ENCODE results near the gene SUN3.
A peak's percentile ranks its signal among the peaks of the same experiment; 100 is the strongest.

SUN3 gene, protein sequence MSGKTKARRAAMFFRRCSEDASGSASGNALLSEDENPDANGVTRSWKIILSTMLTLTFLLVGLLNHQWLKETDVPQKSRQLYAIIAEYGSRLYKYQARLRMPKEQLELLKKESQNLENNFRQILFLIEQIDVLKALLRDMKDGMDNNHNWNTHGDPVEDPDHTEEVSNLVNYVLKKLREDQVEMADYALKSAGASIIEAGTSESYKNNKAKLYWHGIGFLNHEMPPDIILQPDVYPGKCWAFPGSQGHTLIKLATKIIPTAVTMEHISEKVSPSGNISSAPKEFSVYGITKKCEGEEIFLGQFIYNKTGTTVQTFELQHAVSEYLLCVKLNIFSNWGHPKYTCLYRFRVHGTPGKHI

DNA sequence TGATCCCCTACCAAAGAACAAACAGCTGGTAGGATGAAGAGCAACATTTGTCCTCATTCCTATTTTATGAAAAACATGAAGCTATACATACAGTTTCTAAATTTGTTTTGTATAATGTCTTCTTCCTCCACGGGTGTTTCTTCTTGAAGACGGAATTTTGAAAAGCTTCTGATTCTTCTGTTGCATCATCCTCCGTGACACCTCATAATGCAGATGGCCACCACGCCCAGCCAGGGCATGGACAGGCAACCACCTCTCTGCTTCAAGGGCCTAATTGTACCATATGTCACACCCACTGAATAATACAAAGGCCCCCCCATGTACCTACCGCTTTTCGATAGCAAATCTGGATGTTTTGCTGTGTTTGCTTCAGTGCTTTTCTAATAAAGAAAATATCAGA lies at the start of gene SUN3:
Gene SUN3 (minus strand): TSS at position 170 of the 400 bp plus-strand sequence. CDS start 169 bp downstream, at position 1.
- DNase-seq (ENCODE audit: insufficient read length, low spot score) (no peak), FAIRE-seq (no peak)

DNA sequence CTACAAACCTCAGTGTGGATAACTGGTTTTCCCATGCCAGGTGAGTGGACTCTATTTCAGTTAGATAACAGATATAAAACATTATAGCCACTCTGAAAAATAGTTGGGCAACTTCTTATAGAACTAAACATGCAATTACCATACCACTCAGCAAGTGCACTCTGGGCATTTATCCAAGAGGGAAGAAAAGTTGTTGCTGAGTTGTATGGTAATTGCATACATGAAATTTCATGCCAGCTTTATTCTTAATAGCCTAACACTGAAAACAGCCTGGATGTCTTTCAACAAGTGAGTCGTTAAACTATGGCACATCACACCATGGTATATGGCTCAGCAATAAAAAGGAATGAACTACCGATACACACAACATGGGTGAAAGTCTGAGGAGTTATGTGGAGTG lies 49.6 kb upstream of the SUN3 start:
- no peak for FAIRE-seq
- DNase-seq (ENCODE audit: insufficient read length, low spot score): no peak

DNA sequence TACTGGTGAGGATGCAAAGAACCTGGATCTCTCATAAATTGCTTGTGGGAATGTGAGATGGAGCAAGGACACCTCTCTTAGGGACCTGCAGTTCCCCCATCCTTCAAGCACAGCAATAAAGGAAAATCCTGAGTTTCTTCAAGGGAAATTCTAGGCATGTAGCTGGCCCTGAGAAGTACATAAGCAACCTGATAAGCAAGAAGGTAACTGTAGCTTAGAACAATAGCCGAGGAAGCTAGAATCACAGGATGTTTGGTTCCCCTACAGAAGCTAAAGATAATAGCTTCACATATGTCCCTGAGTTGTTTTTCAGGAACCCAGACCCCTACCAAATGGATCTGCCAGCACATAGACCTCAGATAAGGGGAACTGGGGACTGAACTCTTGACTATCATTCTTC lies 48.5 kb upstream of the SUN3 start:
- DNase-seq (ENCODE audit: insufficient read length, low spot score): no peak
- no peak for FAIRE-seq

DNA sequence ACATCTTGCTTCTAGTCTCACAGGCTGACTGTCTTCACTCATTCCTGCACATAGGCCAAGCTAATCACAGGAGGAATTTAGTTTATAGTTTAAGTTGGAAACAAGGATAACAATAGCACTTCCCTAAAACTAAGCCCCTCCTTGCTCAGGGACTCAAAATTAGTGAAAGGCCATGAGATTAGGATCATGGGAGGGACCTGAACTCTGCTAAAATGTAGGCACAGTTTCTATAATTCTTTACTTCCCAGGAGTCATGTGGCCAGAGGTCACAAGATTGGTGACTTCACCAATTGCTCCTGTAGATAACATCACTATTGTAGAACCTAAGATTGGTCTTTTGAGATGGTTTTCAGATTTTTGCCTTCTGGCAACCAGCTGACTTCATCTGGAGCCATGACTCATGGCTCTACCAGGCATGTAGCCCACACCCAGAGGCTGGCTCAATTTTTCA lies 45.3 kb upstream of the SUN3 start:
- no peak for FAIRE-seq
- no peak for DNase-seq (ENCODE audit: insufficient read length, low spot score)

DNA sequence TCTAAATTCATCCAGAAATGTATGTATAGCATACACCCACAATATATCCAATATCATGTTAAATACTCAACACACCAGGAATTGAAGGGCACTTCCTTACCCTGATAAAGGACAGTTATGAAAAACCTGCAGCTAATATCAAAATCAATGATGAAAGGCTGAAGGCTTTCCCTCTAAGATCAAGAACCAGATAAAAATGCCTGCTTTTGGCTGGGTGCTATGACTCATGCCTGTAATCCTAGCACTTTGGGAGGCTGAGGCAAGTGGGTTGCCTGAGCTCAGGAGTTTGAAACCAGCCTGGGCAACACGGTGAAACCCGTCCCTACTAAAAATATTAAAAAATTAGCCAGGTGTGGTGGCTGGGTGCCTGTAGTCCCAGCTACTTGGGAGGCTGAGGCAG lies 38.6 kb upstream of the SUN3 start:
- DNase-seq (ENCODE audit: insufficient read length, low spot score) (no peak), FAIRE-seq (no peak)

DNA sequence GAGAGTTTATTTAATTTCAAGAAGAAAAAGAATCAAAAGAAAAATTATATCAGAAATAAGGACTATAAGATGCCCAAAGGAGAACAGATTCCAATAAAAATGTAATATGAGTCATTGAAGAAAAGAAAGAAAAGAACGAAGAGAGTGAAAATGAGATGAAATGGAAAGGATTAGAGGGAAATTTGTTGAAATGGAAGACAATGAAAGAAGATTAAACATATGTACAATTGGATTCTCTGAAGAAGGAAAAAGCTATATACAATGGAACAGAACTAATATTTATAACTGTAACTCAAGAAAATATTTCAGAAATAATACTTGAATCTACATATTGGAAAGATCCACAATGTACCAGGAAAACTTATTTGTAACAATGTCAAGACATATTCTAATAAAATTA lies 35.1 kb upstream of the SUN3 start:
- FAIRE-seq (no peak), DNase-seq (ENCODE audit: insufficient read length, low spot score) (no peak)

DNA sequence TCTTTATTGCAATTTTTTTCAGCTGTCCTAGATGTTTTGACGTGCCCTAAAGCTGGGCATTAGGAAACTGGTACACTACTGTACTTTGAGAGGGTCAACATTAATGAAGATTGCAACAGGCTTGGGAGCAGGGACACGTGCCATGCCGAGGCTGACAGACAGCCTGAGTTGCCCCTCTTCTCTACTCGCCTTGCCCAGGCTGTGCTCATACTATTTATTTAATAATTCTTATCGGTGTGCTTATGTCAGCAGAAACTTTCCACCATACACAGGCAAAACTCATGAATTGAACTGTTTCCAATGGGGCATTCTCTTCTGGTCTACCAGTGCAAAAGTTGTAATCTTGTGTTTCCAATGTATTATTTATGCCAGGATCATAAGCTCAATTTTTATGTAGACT lies 30.8 kb upstream of the SUN3 start:
- DNase-seq (ENCODE audit: insufficient read length, low spot score) (no peak), FAIRE-seq (no peak)

DNA sequence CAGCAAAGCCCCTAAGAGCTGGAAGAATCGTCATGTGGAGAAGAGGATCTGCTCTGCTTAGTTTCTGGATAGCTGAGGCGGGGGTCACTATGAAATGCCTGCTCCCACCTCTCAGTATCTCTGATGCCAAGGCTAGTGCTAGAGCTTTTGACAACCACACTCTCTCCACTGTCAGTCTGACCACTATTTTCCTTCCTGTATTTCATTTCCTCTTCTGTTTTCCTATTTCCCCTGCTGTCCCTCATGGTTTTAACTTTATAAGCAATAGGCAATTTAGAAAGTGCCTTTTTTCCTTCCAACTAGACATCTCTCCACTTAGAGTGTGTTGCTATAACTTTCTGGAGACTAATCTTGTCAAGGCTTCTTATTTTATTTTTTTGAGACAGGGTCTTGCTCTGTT lies 30.1 kb upstream of the SUN3 start:
- FAIRE-seq: no peak
- DNase-seq (ENCODE audit: insufficient read length, low spot score): no peak

DNA sequence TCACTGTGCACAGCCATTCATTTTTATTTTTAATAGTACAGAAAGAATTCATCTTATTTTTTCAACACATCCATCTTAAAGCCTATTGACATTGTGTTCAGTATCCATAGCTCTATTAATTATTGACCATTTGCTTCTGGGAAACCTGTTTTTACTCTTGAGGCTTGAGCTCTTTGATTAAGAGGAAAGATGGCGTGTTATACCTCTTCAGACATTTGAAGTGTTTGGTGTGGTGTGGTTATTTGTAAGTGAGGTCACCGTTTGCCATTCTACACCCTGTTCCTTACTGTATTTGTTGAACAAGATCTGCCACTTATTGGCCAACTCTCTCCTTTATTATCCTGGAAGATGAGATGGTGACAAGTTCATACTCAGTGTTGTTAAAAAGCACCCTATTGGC lies 24.8 kb upstream of the SUN3 start:
- FAIRE-seq (no peak), DNase-seq (ENCODE audit: insufficient read length, low spot score) (no peak)

DNA sequence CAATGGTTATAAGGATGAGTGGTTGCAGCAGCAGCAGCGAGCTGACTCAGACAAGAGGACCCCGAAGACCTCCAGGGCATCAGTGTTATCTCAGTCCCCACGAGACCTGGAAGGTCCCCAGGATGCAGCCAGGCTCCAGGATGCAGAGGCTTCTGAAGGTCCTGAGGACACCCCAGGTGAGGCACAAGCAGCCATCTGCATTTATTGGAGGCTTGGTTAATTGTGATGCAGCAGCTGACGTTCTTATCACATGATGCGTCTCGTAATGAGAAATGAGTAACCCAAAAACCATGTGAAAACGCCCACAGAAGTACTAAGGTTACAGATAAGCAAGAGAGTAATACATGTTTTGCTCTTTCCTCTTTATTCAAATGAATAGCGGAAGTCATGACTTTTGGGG lies 23.8 kb upstream of the SUN3 start:
- DNase-seq (ENCODE audit: insufficient read length, low spot score): peak; percentile 49
- no peak for FAIRE-seq

DNA sequence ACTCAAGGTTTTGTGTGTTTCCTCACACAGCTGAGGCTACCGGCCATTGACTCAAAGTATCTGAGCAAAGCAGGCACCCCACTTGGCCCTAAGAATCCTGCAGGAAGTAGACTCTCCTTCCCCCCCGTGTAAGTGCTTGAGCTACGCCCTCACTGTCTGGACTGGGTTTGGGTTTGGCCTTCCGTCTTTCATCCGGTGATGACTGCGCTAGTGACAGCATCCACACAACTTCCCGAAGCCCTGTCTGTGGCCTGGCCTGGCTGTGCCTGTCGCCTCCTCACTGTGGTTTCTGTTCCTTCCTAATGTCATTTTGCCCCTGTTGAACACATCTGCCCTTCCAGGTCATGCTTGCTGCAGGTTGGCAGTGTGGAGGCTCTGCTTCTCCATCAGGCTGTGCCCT lies 20.9 kb upstream of the SUN3 start:
- DNase-seq (ENCODE audit: insufficient read length, low spot score) (no peak), FAIRE-seq (peak; percentile 49)

DNA sequence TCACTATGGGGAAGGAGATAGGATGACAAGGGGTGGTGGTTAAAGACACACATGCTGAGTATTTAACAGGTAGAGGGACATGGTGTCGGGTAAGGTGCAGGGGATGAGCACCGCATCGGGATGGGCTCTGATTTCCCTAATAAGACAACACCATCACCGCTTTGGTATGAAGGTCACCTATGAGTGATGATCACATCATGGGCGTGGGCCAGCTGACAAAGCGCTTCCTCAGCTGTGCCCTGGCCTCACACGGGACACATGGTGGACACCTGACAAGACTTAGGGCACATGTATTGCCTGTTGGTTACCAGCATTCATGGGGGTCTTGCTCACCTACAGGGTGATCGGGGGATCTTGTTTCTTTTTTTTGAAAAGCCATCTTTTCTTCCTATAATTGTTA lies 19.2 kb upstream of the SUN3 start:
- FAIRE-seq: no peak
- no peak for DNase-seq (ENCODE audit: insufficient read length, low spot score)

DNA sequence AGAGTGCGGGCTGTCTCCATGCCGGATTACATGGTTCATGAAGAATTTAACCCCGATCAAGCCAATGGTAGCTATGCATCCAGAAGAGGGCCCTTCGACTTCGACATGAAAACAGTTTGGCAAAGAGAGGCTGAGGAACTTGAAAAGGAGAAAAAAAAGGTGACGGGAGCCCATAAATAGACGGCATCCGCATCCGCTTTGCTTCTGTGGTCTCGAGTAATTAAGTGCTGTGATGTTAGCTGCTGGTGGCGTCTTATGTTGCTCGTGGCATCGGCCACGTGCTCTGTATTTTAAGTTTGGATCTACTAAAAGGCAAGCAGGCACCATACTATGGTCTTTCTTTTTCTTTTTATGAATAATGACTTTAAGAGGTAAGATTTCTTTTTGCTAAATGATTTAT lies 17.6 kb upstream of the SUN3 start:
- no peak for FAIRE-seq
- DNase-seq (ENCODE audit: insufficient read length, low spot score): no peak

DNA sequence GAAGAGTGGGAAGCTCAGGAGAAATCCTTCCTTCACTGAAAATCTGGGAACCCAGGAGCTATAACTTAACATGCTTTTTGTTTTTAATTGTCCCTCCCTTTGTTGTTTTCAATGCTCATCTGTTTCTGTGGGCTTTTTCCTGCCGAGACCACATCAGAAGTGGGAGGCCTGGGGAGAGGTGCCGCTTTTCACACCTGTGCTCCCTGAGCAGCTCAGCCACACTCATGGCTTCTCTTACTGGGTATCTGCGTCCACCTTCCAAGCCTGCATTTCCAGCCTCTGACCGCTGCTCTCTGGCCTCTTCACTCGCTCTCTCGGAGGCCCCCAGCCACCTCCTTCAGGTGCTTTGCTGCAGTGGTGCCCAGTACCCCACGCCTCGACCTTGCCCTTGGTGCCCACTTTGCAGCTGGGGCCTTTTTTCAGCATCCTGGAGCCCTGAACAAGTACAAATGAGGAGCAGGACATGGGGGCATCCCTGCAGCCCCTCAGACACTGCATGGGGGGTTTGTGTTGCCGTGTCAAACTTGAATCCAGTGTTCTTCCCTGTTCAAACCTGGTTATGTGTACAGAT lies 16.4 kb upstream of the SUN3 start:
- no peak for DNase-seq (ENCODE audit: insufficient read length, low spot score)
- no peak for FAIRE-seq

DNA sequence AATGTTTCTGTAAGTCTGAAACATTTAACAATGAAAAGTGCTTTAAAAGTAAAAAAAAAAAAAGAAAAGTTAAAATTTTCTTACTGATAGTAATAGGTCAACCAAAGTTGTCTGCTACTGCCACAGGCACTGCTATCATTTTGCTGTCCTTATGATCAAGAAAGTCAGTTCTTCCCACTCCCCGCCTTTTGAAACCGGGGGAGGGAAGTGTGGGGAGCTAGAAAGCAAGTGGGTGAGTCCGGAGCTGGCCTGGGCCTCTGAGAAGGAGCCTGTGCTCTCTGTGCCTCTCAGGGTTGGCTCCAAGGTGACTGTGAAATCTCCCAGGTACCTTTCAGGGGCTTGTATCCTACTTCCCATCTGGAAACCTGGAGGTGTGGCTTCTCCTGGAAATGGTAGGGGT lies 13.7 kb upstream of the SUN3 start:
- FAIRE-seq (no peak), DNase-seq (ENCODE audit: insufficient read length, low spot score) (no peak)

DNA sequence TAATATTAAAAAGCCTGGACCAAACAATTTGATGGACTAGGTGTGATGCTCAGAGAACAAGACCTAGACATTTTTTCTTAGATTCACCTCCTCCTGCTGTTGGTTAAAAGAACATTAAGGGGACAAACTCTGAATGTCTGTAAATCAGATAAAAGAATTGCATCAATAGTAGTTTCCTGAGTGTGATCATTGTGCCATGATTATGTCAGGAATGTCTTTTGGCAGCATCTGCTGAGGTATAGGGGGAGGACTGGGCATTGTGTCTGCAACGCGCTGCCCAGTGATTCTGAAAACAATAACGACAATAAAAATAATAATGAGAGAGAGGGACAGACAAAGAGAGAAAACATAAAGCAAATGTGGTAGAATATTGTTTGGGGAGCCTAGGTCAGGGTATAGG lies 13.3 kb upstream of the SUN3 start:
- no peak for FAIRE-seq
- peak; percentile 45 for DNase-seq (ENCODE audit: insufficient read length, low spot score)

DNA sequence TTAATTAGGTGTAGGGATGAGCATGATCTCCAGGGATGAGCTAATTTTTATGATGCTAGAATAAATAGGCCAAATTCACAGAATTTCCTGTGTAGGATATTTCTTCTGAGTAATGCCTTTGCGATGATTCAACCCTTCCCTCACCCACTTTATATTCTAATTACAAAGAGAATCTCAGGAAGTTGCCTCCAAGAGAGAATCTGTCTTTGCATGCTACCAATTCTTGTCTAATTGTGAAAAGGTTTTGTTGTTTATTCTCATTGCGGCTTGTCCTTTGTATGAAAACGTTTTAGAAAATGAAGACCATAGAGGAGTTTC lies 12.7 kb upstream of the SUN3 start:
- DNase-seq (ENCODE audit: insufficient read length, low spot score): no peak
- FAIRE-seq: no peak

DNA sequence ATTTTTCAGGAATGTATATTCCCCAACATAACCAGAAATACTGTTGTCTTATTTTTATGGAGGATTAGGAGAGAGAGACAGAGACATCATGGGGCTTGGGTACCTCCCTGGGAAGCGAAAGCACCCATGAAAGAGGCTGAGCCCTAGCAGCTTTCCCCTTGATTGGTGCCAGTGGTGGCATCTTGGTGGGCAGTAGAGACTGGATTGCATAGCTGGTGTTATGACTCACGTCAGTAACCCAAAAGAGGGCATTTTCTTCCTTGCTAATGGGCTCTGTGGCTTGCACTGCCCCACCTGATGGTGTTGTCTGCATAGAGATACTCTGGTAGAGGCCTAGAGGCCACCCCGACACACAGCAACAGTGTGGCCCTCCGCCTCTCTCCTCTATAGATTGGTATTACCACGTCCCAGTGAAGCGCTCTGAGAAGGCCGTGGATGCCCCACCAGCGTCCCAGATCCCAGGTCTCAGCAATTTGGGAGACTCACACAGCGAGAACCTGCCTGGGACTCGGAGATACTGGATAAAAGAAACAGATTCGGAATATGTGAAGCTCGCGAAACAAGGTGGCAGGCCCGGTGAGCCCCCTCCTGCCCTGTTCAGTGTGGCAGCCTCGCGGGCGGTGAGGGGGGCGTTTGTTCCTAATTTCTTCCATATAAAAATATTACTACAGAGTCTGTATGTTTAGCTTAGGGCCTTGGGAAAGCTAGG lies 12.2 kb upstream of the SUN3 start:
- FAIRE-seq (no peak), DNase-seq (ENCODE audit: insufficient read length, low spot score) (no peak)

DNA sequence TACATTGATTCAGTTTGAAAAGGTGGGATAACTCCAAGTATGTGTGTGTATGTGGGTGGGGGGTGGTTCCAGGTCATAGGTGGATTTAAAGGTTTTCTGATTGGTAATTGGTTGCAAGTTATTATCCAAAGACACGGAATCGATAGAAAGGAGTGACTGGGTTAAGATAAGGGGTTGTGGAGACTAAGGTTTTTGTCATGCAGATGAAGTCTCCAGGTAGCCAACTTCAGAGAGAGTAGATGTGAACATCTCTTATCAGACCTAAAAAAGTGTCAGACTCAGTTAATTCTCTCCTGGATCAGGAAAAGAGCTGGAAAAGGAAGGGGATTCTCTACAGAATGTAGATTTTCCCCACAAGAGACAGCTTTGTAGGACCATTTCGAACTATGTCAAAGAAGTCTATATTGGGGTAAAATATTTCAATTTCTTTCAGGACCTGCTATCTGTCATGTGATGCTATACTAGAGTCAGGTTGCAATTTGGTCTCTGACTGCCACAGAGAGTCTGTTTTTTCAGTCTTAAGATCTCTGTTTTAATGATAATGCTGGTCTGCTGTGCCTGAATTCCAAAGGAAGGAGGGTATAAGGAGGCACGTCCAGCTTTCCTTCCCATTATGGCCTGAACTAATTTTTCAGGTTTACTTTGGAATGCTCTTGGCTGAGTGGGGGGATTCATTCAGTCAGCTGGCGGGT lies 10.1 kb upstream of the SUN3 start:
- DNase-seq (ENCODE audit: insufficient read length, low spot score): no peak
- FAIRE-seq: peak; percentile 36

DNA sequence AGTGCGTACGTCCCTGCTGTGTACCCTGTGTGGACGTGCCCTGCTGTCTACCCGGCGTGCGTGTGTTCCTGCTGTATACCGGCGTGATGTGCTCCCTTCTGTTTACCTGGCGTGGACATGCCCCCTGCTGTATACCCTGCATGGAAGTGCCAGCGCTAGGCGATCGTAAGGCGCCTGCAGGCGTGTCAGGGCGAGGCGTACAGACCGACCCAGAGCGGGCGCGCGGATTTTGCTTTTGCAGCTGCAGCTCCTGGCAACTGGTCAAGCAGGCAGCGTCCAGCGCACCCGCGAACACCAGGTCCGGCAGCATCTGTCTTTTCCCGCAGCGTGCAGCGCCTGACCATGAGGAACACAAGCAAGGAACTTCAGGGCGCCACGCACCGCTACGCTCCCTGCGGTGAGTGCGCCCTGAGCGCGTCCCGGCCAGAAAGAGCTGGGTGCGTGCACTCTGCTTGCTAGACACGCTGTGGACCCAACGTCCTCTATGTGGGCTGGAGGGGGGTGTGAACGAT lies 7.1 kb upstream of the SUN3 start:
- no peak for FAIRE-seq

DNA sequence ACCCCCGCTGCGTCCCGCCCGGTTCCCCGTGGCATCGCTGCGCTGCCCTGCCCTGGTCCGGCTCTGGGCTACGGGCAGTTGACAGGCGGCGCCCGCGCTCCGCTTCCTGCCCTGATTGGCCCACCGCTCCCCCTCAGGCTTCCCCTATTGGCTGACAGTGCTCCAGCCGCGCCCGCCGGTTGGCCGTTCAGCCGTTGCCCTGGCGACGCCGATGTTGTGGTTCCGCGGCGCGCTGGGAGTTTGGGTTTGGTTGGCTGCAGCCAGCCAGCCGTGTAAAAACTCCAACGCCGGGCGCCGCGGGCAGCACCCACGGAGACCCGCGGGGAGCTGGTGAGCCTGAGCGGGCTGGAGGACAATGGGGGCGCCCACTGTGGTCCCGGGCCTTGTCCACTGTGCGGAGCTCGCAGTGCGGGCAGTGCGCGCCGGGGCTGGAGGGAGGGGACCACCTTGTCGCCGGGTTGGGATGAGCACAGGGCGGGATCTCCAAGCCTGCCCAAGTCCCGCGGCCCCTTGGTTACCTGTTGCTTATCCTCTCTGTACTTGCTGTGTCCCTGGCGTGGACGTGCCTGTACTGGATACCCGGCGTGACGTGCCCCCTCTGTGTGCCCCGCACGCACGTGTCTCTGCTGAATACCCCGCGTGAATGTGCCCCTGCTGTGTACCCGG lies 6.5 kb upstream of the SUN3 start, which contains the start of gene C7orf57:
Gene C7orf57 (plus strand): TSS at position 243 of the 666 bp plus-strand sequence. CDS start 766 bp downstream, outside the sequence.
- DNase-seq (ENCODE audit: insufficient read length, low spot score): peak; percentile 93
- peak; percentile 96 for FAIRE-seq

More for the DNA sequence above, 7.1 kb upstream of the SUN3 start:
- DNase-seq (ENCODE audit: insufficient read length, low spot score): no peak

Data from HTR-8/SVneo (cell line).